ENCODE data around the gene MAPK8IP3.
A peak's percentile ranks its signal among the peaks of the same experiment; 100 is the strongest.

MAPK8IP3 gene

DNA sequence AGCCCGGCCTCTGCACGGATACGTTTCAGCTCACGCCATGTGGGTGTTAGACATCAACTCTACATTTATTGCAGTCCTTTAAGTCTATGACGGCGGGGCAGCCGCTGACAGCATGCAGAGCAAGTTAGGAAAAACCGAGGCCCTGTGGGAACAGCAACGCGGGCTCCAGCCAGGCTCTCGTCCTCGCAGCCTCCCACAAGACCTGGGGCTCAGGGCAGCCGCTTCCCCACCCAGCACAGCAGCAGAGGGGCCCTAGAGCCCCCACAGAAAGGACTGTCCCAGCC is 70.6 kb downstream of the MAPK8IP3 start:
- no peak for DNase-seq

DNA sequence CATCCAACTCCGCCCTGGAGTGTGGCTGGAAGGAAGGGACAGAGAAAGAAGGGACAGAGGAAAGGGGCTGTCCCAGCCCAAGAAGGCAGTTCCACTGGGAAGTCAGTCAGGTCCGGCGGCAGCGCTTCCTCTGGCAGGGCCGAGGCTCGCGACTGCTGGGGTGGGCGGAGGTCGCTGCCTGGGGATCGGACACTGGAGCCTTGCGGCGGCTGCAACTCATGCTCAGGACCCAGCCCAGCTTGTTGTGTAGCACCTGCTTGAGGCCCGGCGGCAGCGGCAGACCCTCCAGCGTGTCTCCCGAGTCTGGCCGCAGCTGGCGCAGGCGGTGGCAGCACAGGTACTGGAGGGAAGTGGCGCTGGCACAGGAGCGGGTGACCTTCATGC is 71.0 kb downstream of the MAPK8IP3 start:
- DNase-seq, result no peak

DNA sequence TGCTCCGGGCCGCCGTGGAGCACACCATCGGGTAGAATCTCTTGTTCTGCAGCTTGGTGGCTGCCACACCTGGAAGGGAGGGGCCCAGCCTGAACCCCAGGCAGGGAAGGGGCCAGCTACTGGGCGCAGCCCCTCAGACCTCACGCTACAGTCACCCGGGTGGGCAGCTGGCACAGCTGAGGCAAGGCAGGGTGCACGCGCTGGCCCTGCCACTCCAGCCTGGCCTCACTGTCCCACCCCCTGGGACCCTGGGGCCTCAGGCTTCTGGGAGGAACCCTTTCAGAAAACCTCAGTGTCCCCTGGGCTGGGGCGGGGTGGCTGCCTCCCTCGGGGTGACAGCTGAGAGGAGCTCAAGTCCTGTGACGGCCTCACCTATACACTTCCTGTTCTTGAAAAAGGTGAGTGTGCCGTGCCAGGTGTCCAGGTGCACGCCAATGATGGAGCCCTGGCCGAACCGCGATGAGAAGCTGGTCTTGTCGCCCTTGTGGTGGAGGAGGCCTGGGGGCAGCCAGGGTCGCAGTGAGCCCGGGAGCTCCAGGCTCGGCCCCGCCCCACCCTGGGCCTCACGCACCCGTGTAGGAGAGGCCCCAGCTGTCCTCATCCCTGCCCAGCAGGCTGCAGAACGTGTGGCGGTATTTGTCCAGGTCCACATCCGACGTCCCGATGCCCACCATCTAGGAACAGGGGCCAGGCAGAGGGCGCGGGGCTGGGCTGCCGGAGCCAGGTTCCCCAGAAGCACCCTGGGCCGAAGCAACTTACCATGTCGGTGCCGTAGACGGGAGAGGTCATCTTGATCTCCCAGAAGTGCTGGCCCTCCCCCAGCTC is 71.6 kb downstream of the MAPK8IP3 start:
- DNase-seq, result no peak

DNA sequence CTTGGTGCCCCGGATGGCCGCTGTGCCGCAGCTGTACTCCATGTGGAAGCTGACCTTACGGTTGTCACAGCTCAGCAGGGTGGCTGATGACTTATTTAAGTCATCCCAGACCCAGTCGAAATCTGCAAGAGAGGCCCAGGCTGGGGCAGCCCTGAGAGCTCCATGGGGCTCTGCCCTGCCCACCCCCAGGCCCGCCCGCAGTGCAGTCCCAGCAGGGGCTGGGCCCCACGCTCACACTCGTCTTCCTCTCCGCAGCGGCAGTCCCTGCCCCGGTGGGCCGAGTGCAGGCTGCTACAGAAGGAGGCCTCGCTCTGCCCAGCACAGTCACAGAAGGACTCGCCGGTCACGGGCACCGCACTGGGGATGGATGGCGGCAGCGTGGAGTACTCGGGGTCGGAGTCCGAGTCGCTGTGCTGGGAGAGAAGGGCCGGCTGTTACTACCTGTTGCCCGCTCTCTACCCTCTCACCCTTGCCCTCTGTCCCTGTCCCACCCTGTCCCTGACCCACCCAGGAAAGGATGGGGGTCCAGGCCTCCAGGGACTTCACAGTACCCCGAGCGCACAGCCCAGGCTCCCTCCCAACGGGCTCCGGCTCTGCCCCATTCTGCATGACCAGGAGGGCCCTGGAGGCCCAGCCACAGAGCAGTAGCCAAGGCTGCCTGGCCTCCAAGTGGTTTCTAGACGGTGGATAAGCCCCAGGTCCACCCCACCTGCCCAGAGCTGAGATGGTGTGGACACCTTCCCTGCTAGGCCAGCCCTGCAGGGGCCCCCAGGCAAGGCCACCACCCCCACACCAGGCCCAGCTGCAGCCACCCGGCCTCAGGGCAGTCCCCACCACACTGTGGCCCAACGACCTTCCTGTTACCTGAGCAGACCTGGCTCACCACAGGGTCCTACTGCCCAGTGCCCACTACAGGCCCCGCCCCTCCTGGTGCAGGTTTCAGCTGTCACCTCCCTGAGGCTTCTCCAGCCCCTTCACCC is 72.5 kb downstream of the MAPK8IP3 start:
- DNase-seq, result no peak

DNA sequence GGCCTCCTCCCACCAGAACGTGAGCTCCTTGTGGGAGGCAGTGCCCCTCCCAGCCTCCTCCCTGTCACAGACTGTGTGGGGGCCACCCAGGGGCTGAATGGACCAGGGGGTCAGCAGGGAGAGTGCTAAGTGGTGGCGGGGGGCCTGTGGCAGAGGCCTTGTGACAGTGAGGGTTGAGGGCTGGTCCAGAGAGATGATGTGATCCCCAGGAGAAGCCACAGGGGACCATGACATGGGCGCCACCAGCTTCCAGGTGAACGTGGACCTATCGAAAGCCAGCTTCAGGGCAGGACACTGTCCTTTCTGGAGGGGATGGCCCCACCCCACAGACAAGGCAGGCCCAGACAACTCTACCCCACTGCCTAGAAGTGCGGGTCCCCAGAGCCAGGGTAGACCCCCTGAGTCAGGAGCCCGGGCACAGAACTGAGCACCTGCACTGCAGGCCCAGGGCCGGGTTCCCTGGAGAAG is 73.3 kb downstream of the MAPK8IP3 start:
- no peak for DNase-seq

DNA sequence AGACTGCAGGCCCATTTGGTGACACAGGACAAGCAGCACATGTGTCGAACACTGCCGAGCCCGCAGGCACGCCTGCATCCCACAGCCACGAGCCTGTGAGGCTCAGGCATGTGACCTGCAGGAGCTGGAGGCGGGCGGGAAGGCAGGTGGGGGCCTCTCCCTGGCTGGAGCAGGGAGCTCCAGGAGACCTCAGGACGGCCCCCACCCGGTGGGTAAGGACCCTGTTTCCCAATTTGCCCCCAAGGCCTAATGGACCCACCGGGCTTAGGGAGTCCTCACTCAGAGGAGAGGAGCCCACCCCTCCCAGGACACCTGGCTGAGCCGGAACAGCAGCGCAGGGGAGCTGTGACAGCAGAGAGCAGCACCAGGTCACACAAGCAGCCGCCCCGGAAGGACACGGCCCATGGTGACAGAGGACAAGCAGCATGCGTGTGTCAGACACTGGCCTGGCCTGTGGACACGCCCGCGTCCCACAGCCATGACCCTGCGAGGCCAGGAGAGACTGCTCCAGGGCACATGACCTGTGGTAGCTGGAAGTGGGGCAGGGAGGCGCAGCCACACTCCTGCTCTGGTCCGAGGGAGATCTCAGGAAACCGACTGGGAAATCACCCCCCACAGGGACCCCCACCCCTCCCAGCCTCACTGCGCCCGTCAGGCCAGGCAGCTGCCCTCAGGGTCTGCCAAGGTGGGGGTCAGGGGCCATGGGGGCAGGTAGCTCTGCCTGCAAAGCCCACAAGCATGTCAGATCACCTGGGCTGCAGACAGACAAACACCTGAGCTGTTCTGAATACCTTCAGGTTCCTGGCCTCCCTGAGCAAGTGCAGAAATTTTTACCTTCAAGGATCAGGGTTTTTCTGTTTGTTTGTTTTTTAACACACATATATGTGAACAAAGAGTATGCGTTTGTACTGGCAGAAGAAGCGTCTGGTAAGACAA is 74.0 kb downstream of the MAPK8IP3 start:
- no peak for DNase-seq

DNA sequence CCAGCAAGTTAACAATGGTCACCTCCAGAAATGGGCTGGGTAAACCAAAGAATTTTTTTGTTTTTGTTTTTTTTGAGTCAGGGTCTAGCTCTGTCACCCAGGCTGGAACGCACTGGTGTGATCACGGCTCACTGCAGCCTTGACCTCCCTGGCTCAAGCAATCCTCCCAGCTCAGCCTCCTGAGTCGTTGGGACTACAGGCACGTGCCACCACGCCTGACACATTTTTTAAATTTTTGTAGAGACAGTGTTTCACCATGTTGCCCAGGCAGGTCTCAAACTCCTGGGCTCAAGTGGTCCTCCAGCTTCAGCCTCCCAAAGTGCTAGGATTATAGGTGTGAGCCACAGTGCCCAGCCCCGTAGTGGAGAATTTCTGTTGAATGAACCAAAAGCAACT is 74.7 kb downstream of the MAPK8IP3 start:
- DNase-seq, result no peak

DNA sequence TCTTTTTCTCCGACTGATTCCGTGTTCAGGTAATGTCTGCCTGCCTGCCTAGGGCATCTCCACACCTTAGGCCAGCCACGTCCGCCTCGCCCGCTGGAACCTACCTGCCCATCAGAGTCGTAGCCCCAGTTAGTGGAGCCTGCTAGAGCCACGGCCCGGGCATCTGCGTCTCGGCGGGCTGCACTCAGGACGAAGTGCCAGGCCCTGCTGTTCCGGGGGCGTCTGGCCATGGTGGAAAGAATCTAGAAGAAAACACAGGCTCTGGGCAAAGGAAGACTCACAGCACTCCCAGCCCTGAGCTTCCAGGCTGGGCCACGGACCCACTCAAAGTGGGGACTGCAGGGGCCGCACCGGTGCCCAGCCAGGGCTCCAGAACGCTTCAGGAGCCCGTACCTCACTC is 75.3 kb downstream of the MAPK8IP3 start:
- no peak for DNase-seq

DNA sequence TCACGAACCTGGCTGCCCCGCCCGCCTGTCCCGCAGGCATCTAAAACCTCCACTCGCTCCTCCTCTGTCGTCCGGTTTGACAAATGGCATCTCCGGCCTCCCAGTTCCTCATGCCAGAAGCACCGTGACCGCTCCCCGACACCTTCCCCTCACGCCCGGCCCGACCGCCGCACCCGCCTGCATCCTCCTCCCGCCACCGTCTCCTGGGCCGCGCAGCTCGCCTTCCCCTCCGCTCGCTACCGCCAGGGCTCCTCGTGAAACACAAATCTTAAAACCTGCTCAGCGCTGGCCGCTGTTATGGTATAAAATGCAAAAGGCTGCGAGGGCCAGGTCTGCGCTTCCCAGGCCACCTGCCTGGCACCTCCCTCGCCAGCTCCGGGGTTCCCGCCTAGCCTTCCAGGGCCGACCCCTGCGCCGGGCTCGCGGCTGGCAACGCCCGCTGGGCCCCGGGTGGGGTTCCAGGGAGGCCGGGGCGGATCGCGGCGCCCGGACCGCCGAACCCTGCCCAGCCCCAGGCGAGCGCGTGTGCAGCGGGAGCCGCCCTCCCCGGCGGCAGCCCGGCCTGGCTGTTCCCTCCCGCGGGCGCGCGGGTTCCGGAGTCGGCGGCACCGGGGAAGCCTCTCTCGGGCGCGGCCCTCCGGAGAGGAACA is 75.9 kb downstream of the MAPK8IP3 start:
- no peak for DNase-seq

DNA sequence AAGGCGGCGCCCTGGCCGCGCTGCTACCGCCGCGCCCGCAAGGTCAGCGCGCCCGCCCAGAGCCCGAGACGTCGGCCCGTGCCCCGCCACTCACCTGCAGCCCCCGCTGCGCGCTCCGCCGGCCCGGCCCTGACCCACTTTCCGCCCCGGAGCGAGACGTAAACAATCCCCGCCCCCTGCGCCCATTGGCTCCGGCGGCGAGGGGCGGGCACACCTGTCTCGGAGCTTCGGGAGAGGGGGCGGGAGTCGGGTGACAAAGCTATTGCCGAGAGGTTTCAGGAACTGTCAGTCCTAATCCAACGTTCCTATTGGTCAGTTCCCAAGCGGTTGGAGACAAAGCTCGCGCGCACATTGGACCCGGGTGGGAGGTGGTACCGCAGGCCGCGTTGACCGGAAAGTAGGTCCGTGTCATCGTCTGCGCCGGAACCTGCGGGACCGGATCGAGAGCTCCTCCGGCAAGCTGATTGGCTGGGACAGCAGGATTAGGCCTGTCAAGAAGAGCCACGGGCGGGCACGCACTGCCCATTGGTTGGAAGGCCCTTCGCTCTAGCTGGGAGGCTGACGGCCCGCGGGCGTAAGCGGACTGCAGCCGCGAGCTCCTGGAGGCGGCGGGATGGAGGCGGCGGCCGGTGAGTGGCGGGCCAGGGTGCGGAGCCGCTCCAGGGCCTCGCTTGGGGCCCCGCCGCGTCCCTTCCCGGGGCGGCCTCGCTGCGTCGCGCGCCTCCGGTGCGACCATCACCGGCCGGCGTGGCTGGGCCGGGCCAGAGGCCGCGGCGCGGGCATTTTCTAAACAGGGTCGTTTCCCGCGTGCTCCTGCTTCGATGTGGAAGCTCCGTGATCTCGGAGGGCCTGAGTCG is 76.6 kb downstream of the MAPK8IP3 start, which contains the start of the genes NUBP2 and SPSB3:
Gene NUBP2 (plus strand): TSS at position 553 of the 857 bp plus-strand sequence. CDS start 61 bp downstream, at position 614.
Gene SPSB3 (minus strand): TSS at position 164 of the 857 bp plus-strand sequence. CDS start 1,088 bp downstream, outside the sequence.
- peak; percentile 94 for DNase-seq

DNA sequence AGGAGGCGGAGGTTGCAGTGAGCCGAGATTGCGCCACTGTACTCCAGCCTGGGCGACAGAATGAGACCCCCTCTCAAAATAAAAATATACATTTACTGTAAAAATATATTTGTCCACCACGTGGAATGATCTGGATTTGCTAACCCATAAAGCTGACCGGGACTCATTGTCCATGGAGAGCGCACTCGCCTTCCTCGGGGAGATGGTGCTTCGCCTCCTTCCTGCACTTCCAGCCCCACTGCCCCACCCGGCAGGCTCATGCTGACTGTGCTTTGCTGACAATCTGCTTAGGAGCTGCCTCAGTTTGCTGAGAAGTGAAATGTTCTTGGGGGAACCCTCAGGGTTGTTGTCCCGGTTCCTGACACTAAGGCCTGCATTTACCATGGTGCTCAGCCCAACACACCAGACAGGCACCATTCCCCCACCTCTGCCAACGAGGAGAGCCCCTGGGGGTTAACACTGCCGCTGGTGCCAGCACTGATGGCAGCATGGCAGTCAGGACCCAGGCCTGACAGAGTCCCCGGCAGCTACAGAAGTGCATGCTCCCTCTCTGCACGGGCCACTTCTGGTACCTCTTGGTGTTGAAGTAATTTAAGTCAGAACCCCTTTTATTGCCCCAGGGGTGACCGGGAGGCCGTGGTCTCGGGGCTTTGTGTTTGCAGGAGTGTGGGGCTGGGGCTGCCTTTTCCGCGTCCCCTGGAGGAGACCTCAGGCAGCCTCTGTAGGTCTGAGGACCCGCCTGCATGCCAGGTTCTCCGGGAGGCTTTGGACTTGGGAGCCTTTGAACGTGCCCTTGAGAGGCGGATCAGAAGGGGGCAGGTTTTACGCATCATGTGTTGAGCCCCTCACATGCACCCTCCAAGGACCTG is 79.2 kb downstream of the MAPK8IP3 start:
- DNase-seq, result no peak

DNA sequence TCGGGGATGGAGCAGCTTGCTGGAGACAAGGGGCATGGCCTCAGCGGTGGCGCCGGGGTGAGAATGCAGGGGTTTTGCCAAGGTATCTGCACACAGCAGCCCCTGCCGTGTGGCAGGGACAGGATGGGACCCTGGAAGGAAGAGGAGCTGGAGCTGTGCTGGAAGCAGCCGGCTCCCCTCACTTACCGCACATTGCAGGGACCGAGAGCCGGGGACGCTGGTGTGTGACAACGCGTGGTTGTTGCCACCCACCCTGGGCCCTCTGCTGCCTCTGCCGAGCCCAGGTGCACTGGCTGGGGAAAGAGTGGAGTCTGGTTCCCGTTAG is 79.8 kb downstream of the MAPK8IP3 start:
- DNase-seq, result no peak

DNA sequence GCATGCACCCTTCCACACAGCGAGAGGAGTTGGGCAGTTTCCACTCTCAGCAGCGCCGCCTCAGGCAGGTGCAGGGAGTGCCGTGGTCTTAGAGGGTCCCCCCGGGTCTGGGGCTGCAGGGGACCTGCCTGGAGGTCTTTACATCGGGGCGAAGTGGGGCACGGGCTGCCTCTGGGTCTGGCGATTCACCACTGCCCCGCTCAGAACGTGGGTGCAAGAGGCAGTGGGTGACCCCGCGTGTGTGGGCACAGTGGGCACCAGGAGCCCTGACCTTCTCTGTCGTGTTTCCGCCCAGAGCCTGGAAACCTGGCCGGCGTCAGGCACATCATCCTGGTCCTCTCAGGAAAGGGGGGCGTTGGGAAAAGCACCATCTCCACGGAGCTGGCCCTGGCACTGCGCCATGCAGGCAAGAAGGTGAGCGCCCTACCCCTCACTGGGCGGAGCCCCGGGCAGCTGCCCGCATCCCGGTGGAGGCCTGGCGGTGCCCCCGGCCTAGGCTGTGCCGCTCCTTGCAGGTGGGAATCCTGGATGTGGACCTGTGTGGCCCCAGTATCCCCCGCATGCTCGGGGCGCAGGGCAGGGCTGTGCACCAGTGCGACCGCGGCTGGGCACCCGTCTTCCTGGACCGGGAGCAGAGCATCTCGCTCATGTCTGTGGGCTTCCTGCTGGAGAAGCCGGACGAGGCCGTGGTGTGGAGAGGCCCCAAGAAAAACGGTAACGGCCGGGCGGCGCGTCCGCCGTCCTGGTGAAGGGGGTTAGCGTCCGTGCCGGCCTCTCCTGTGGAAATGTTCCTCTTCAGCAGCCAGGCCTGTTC is 80.5 kb downstream of the MAPK8IP3 start:
- DNase-seq, result no peak

DNA sequence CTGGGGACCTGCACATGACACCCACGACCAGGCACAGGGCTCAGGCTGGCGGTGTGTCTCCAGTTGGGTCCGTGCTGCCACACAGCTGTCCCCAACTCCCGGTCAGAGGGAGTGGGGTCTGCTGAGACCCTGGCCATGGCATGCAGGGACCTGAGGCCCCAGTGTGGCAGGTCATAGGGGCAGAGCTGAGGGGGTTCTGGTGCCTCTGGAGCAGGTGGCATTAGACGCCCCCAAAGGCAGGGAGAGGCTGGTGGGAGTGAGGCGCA is 81.0 kb downstream of the MAPK8IP3 start:
- no peak for DNase-seq

DNA sequence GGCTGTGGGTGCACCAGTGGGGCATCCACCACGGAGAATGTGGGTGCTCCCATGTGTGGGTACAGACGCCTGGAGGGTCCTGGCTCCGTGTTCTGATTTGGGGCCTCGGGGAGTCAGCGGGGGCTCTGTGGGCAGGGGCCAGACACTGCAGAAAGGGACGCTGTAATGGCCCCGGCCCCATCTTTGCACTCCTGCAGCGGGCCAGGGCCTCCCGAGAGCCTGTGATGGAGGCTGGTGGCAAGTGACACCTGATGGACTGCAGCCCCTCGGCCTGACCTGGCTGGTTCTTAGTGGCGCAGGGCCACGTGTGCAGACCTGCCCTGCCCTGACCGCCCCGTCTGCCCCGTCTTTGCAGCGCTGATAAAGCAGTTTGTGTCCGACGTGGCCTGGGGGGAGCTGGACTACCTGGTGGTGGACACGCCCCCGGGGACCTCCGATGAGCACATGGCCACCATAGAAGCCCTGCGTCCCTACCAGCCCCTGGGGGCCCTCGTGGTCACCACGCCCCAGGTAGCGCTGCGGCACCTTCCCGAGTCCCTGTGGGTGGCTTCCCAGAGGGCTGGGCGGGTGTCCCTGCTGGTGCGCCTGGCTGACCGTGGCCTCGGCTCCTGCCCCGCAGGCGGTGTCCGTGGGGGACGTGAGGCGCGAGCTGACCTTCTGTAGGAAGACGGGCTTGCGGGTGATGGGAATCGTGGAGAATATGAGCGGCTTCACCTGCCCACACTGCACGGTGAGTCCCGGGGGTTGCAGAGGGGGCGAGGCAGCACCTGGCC is 81.5 kb downstream of the MAPK8IP3 start:
- no peak for DNase-seq

DNA sequence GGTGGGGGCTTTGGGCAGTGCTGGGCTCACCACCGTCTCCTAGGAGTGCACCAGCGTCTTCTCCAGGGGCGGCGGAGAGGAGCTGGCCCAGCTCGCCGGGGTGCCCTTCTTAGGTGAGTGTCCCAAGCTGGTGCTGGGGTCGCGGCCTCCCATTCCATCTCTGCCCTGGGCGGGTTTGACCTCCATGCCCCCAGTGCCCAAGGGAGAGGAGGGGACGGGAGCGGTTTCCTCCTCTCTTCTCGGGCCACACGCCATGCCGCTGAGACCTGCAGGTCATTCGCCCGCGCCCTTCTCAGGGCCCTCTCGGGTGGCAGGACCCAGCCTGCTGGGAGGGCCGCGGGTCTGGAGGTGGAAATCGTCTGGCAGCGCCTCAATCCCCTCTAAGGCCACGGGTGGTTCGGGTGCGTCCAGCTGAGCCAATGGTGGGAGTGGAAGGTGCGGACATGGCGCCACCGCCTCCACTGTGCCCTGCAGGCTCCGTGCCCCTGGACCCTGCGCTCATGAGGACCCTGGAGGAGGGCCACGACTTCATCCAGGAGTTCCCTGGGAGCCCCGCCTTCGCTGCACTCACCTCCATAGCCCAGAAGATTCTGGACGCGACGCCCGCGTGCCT is 82.2 kb downstream of the MAPK8IP3 start:
- no peak for DNase-seq

DNA sequence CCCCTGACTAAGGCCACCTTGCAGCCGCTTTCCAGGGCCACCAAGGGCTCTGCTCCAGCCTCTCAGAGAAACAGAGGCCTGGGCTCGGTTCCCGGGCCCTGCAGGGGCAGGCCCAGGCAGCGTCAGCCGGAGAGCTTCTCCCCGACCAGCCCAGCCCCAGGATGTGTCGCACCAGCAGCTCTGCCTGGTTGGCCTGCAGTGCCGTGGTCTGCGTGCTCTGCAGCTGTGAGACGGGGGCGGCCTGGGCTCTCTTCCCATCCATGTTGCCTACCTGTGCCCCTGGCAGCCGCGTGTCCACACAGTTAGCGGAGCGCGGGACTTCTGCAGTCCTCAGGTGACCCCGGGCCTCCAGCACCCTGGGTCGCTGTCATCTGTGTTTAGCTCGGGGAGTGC is 82.7 kb downstream of the MAPK8IP3 start:
- no peak for DNase-seq

DNA sequence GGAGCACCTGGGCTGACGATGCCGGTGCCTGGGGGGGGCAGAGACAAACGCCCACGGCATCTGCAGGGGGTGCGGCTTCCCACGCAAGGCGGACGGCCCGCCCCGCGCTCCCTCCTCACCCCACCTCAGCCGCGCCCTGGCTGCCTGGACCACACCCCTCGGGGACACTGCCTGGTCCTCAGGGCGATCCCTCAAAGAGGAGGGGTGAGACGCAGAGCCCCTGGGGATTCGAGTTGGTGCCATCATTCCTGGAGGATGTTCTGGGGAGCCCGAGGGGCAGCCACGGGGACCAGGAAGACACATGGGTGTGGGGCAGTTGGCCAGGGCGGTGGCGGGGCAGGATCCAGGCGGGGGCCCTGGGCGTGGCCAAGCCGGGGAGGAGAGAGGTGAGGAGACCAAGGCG is 83.6 kb downstream of the MAPK8IP3 start:
- no peak for DNase-seq

Data from NCI-H774 (cell line).